Measurements from ENCODE around the gene TGFB1. TPM values are rescaled to one million over a fixed set of nuclear protein-coding genes. Genes with fewer than 3 reads are reported as not detected.
A peak's percentile ranks its signal among the peaks of the same experiment; 100 is the strongest.

TGFB1 gene
- total and polyA plus RNA-seq, 9 of the 15 experiments (the other 6 are each of a cell fraction or from before 2014, with no cell fraction given): 0.24 to 159 (median 17.2) TPM

- TF ChIP-seq ZNF280B (CRISPR knock-in tag; IDR thresholded peaks at IDR 0.05): no peak
- TF ChIP-seq ZNF354B (CRISPR knock-in tag; IDR thresholded peaks at IDR 0.05): no peak
- TF ChIP-seq ZNF197 (CRISPR knock-in tag; IDR thresholded peaks at IDR 0.05; ENCODE audit: low read depth): no peak
- no peak for TF ChIP-seq ELK1 (CRISPR knock-in tag; IDR thresholded peaks at IDR 0.05)
- no peak for TF ChIP-seq NR2F6 (CRISPR knock-in tag; IDR thresholded peaks at IDR 0.05)
- TF ChIP-seq NR2C2 (CRISPR knock-in tag; IDR thresholded peaks at IDR 0.05): no peak
- peak; percentile 40; the same call in 1 of the 2 replicates for TF ChIP-seq NR2C2 (tag; IDR thresholded peaks at IDR 0.05)
- peak; percentile 79 for TF ChIP-seq ELF1 (tag; IDR thresholded peaks at IDR 0.05)
- TF ChIP-seq KLF10 (CRISPR knock-in tag; IDR thresholded peaks at IDR 0.05): no peak
- peak; percentile 88 for TF ChIP-seq POLR2G (IDR thresholded peaks at IDR 0.05; ENCODE audit: low read depth, low read length)
- TF ChIP-seq SMARCC2 (IDR thresholded peaks at IDR 0.05; ENCODE audit: low read depth): no peak
- TF ChIP-seq HMG20A (CRISPR knock-in tag; conservative IDR thresholded peaks at IDR 0.05): no peak
- no peak for TF ChIP-seq KLF1 (tag; IDR thresholded peaks at IDR 0.05)
- peak; percentile 96 for TF ChIP-seq ZBTB2 (IDR thresholded peaks at IDR 0.05)
- TF ChIP-seq ZNF431 (CRISPR knock-in tag; IDR thresholded peaks at IDR 0.05): no peak
- no peak for TF ChIP-seq ZNF140 (CRISPR knock-in tag; IDR thresholded peaks at IDR 0.05)
- TF ChIP-seq MEF2A (IDR thresholded peaks at IDR 0.05; ENCODE audit: control insufficient read depth, low read depth, low read length): no peak
- no peak for TF ChIP-seq SREBF1 (IDR thresholded peaks at IDR 0.05; ENCODE audit: borderline replicate concordance, low read depth, low read length)
- no peak for TF ChIP-seq ARID2 (IDR thresholded peaks at IDR 0.05)
These were observed 43.6 kb upstream of the TGFB1 start, which contains the start of the genes BCKDHA and EXOSC5 (continued) for GRCh38 chr19:41397086-41398049.
